Keratinocyte (primary cell): ENCODE data around the gene NEK8. TPM values are rescaled to one million over a fixed set of nuclear protein-coding genes. Genes with fewer than 3 reads are reported as not detected.

ENCODE experiments used
- DNase-seq: peaks from one replicate; pipeline ENCODE4 v3.0.0-alpha.2; 2011; ENCODE audit warnings: low read depth, missing footprints, low spot score
- FAIRE-seq: peaks from 2 replicates; lab custom pipeline; 2011; peaks lifted over from hg19 to GRCh38; lab: Jason Lieb, UNC
- H2AFZ ChIP-seq: 2 replicates; pipeline ENCODE4 v1.6.0; 2012; ENCODE audit warnings: low read length, control low read depth, inconsistent platforms; ENCODE audit not compliant: control insufficient read depth
- H3K27ac ChIP-seq: 2 replicates; pipeline ENCODE4 v1.5.1; 2011; ENCODE audit warnings: low read length; ENCODE audit not compliant: control insufficient read depth, insufficient read depth
- H3K27me3 ChIP-seq: 3 replicates; pipeline ENCODE4 v1.6.0; 2011; ENCODE audit warnings: low read length; ENCODE audit not compliant: control insufficient read depth, insufficient read depth; ENCODE audit errors: extremely low read depth
- H3K36me3 ChIP-seq, 2 experiments: 2 replicates in 1 of 2; 3 replicates in 1 of 2; pipeline ENCODE4 v1.5.1; 2011; ENCODE audit warnings: low read length in 2 of 2, mild to moderate bottlenecking in 1 of 2; ENCODE audit not compliant: control insufficient read depth in 2 of 2, insufficient read depth in 2 of 2; ENCODE audit errors: extremely low read depth in 1 of 2
- H3K4me1 ChIP-seq: 3 replicates; pipeline ENCODE4 v1.5.1; 2011; ENCODE audit warnings: low read length; ENCODE audit not compliant: control insufficient read depth, insufficient read depth; ENCODE audit errors: extremely low read depth
- H3K4me2 ChIP-seq: 3 replicates; pipeline ENCODE4 v1.6.0; 2011; ENCODE audit warnings: low read depth, low read length; ENCODE audit not compliant: control insufficient read depth, insufficient read depth; ENCODE audit errors: extremely low read depth
- H3K4me3 ChIP-seq, 3 experiments: fragments of 200-600 bp in 1 of 3; sonication (generic) in 1 of 3; 2 replicates in 2 of 3; 3 replicates in 1 of 3; pipeline ENCODE4 v1.5.1; 2011 to 2016; ENCODE audit warnings: low read length in 3 of 3, mild to moderate bottlenecking in 3 of 3, control low read depth in 2 of 3, inconsistent platforms in 1 of 3, low read depth in 1 of 3, mixed read lengths in 1 of 3, mixed run types in 1 of 3, moderate library complexity in 1 of 3; ENCODE audit not compliant: control insufficient read depth in 2 of 3, insufficient read depth in 2 of 3; ENCODE audit errors: extremely low read depth in 1 of 3
- H3K79me2 ChIP-seq: 2 replicates; pipeline ENCODE4 v1.6.0; 2012; ENCODE audit warnings: low read length; ENCODE audit not compliant: control insufficient read depth, insufficient read depth
- H3K9ac ChIP-seq: 3 replicates; pipeline ENCODE4 v1.6.0; 2011; ENCODE audit warnings: low read length; ENCODE audit not compliant: control insufficient read depth, insufficient read depth; ENCODE audit errors: extremely low read depth
- H3K9me1 ChIP-seq: 3 replicates; pipeline ENCODE4 v1.6.0; 2011; ENCODE audit warnings: low read length; ENCODE audit not compliant: control insufficient read depth, insufficient read depth; ENCODE audit errors: extremely low read depth
- H3K9me3 ChIP-seq: 2 replicates; pipeline ENCODE4 v1.5.1; 2012; ENCODE audit warnings: low read depth, low read length; ENCODE audit not compliant: control insufficient read depth
- H4K20me1 ChIP-seq: 3 replicates; pipeline ENCODE4 v1.6.0; 2011; ENCODE audit warnings: low read length; ENCODE audit not compliant: control insufficient read depth, insufficient read depth; ENCODE audit errors: extremely low read depth
- EZH2 ChIP-seq: IDR thresholded peaks from one replicate; pipeline ENCODE4 v1.6.1; 2012; ENCODE audit warnings: inconsistent platforms, mild to moderate bottlenecking, low read length, moderate library complexity
- dilution Hi-C: fragments of 300-500 bp; cut with MboI; formaldehyde crosslinking; loops from one replicate; pipeline ENCODE4 v1.7.0; 2020; ENCODE audit warnings: low sequenced_read_pairs; ENCODE audit not compliant: extremely low pct_ligation_motif_present
- polyA plus RNA-seq, 5 experiments: library from polyadenylated mRNA; depleted of rRNA in 3 of 5; stranded (reverse) in 3 of 5; stranded (forward) in 1 of 5; unstranded in 1 of 5; fragments of >200 nt; gene quantifications; 1 replicate in 1 of 5; 2 replicates in 3 of 5; 3 replicates in 1 of 5; pipeline versions ENCODE4 v1.2.1 to v1.2.3, GENCODE V29; 2011 to 2012; ENCODE audit warnings: missing spikeins in 2 of 5, low read depth in 1 of 5, low replicate concordance in 1 of 5
- TF ChIP-seq, protein P1 (sequence below), 3 experiments: IDR thresholded peaks in 1 of 3; conservative IDR thresholded peaks in 1 of 3; optimal IDR thresholded peaks in 1 of 3; 2 replicates in 2 of 3; 3 replicates in 1 of 3; pipeline versions ENCODE3 to v1.5.1; 2011; ENCODE audit warnings: low read length in 3 of 3, mild to moderate bottlenecking in 3 of 3, moderate library complexity in 2 of 3, control low read depth in 1 of 3, inconsistent platforms in 1 of 3; ENCODE audit not compliant: insufficient read depth in 2 of 3; ENCODE audit errors: extremely low read depth in 1 of 3

NEK8 gene
- polyA plus RNA-seq, 1 donor (not counting 4 experiments of a cell fraction or from before 2014, with no cell fraction given): 4.1 TPM

DNA sequence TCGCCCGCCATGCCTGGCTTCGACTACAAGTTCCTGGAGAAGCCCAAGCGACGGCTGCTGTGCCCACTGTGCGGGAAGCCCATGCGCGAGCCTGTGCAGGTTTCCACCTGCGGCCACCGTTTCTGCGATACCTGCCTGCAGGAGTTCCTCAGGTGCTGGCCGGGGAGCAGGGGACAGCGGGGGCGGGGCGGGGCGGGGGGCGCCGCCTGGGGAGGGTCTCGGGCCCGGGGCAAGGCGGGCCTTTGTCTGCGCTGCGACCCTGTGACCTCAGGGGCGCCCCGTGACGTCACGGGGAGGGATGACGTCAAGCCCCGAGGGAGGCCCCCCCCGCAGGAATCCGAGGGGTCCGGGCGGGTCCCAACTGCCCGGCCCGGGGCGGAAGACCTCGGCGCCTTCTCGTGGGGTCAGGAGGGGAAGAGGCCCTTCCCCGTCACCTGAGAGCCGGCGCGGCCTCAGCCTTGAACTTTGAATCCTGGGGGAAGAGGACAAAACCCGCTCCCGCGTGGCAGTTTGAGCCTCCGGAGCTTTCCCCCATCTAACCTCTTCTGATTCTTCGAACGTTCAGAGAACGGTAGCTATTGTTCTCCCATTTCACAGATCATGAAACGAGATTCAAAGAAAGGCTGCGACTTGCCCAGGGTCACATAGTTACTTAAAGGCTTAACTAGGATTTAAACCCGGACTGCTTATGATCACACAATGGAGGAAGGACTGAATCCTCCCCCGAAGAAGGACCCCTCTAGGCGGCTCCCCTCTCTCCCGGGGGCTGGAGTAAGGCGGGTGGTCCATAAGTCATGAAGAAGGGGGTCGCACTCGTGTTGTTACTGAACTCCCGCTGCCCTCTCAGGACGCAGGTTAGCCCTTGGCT, 15.8 kb downstream of the NEK8 start:
- dilution Hi-C loops: no loop called here
- H4K20me1 ChIP-seq: peaks cover 30% of the 10 kb centered on the region
- no peaks in the 10 kb centered on the region for H3K27me3 ChIP-seq
- H3K79me2 ChIP-seq: peaks cover 53% of the 10 kb centered on the region
- peaks cover 7% of the 10 kb centered on the region for H3K9me1 ChIP-seq
- peak overlapping the region; percentile 96 for H3K9ac ChIP-seq
- peak overlapping the region; percentile 88 to 98 (median 89) for H3K4me3 ChIP-seq
- H3K4me1 ChIP-seq: peaks cover 36% of the 10 kb centered on the region
- peaks cover 9% of the 10 kb centered on the region for H3K9me3 ChIP-seq
- no peak for TF ChIP-seq EZH2
- TF ChIP-seq, protein P1, sequence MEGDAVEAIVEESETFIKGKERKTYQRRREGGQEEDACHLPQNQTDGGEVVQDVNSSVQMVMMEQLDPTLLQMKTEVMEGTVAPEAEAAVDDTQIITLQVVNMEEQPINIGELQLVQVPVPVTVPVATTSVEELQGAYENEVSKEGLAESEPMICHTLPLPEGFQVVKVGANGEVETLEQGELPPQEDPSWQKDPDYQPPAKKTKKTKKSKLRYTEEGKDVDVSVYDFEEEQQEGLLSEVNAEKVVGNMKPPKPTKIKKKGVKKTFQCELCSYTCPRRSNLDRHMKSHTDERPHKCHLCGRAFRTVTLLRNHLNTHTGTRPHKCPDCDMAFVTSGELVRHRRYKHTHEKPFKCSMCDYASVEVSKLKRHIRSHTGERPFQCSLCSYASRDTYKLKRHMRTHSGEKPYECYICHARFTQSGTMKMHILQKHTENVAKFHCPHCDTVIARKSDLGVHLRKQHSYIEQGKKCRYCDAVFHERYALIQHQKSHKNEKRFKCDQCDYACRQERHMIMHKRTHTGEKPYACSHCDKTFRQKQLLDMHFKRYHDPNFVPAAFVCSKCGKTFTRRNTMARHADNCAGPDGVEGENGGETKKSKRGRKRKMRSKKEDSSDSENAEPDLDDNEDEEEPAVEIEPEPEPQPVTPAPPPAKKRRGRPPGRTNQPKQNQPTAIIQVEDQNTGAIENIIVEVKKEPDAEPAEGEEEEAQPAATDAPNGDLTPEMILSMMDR (optimal IDR thresholded peaks at IDR 0.05 in 1 of 3, IDR thresholded peaks at IDR 0.05 in 1 of 3, conservative IDR thresholded peaks at IDR 0.05 in 1 of 3; ENCODE audit: extremely low read depth in 1 of 3, insufficient read depth in 2 of 3, low read length in 3 of 3): no peak
- no peak for DNase-seq
- H3K36me3 ChIP-seq: peaks cover 24 to 31% of the 10 kb centered on the region in 2 experiments
- H2AFZ ChIP-seq: no peak overlapping the region
- FAIRE-seq: no peak
- H3K4me2 ChIP-seq: peak overlapping the region; percentile 87
- peak overlapping the region; percentile 91 for H3K27ac ChIP-seq

DNA sequence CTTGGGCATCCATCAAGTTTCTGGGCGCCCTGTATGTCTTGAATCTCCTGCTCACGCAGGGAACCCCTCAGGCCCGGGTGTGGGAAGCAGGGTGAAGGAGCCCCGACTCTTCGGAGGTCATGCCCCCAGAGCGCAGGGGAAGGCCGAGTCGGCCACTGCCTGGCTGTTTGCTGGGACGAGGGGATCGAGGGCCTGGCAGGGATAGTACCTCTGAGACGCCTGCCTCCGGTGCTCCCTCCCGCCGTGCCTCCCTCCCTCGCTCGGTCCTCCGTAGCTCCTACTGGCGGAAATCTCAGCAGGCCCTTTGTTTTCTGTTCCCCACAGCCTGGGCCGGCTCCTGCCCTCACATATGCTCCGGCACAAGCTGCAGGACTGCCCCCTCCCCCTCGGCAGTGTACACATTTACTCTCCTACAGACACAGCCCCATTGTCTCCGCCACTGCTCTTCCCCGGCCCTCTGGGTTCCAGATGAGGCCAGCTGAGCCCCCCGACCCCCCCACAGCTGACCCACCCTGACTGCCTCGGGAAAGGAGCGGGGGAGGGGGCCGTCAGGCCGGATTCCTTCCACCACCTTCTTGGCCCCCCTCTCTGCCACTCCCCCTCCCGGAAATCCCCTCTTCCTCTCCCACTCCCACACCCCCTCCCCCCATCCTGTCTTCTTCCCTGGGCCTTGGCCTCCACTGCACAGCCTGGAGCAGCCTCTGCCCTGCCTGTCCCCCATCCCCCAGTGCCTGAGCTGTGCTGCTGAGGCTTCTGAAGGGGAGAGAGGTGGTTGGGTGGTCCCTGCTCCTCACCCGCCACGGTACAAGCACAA, 16.6 kb downstream of the NEK8 start:
- no peaks in the 10 kb centered on the region for H3K27me3 ChIP-seq
- H3K36me3 ChIP-seq: peaks cover 29 to 34% of the 10 kb centered on the region in 2 experiments
- DNase-seq: no peak
- H3K9me3 ChIP-seq: peaks cover 9% of the 10 kb centered on the region
- H3K9me1 ChIP-seq: peaks cover 7% of the 10 kb centered on the region
- H3K4me2 ChIP-seq: peak overlapping the region; percentile 87
- TF ChIP-seq, protein P1 (optimal IDR thresholded peaks at IDR 0.05 in 1 of 3, IDR thresholded peaks at IDR 0.05 in 1 of 3, conservative IDR thresholded peaks at IDR 0.05 in 1 of 3; ENCODE audit: extremely low read depth in 1 of 3, insufficient read depth in 2 of 3, low read length in 3 of 3): no peak
- no peak for TF ChIP-seq EZH2
- no peak for FAIRE-seq
- peaks cover 55% of the 10 kb centered on the region for H3K79me2 ChIP-seq
- H3K9ac ChIP-seq: peak overlapping the region; percentile 96
- no peak overlapping the region for H2AFZ ChIP-seq
- H3K4me1 ChIP-seq: peaks cover 36% of the 10 kb centered on the region
- H3K4me3 ChIP-seq: peak overlapping the region; percentile 88 to 98 (median 89)
- dilution Hi-C loops: no loop called here
- peaks cover 34% of the 10 kb centered on the region for H4K20me1 ChIP-seq
- peak overlapping the region; percentile 91 for H3K27ac ChIP-seq
